ENCODE data around the gene RAD52.

DNA sequence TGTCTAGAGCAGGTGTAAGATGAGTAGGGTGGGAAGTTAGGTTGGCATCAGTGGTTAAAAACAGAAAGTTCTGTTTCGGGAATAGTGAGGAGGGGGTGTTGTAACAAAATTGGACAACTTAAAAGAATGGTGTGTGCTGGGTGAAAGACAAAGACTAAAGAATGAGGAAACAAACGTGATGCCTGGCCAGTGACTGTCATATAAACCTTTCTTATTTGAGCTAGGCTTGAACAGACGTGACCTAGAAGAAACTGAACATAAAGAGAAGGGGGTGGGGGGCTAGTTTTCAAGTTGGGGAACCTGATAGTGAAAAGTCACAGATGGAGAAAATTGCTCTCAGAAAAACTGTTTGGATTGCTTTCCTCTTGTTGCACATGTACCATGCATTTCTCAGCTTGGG lies 39.6 kb downstream of the RAD52 start:
- TF ChIP-seq POLR2AphosphoS5 (IDR thresholded peaks at IDR 0.05), result no peak
- TF ChIP-seq SMC3 (conservative IDR thresholded peaks at IDR 0.05; ENCODE audit: poor library complexity), result no peak

All from neural cell (in vitro differentiated cells).